Measurements from ENCODE around the gene CD79A. TPM values are rescaled to one million over a fixed set of nuclear protein-coding genes. Genes with fewer than 3 reads are reported as not detected.

Gene CD79A
- total RNA-seq, 2 donors from 2014 or later, result 3.9 to 13.7 TPM

DNA sequence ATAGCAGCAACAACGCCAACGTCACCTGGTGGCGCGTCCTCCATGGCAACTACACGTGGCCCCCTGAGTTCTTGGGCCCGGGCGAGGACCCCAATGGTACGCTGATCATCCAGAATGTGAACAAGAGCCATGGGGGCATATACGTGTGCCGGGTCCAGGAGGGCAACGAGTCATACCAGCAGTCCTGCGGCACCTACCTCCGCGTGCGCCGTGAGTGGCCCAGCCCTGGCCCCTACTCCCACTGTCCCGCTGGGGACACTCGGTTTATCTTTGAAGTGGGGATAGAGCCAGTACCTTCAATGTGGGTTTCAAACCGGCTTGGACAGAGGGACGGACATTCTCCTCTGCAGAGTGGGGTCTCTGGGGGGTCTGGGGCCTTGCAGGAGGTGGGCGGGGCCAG, 2.0 kb downstream of the CD79A start:
- intact Hi-C loops (cut with DNase I, micrococcal nuclease), result loop anchor here (10.0 kb wide), 2 partner anchors 56 to 76 kb away; partner anchors contain the start of gene RABAC1 (in 1 of the 2)
- no peak for ATAC-seq
- DNase-seq, result no peak

DNA sequence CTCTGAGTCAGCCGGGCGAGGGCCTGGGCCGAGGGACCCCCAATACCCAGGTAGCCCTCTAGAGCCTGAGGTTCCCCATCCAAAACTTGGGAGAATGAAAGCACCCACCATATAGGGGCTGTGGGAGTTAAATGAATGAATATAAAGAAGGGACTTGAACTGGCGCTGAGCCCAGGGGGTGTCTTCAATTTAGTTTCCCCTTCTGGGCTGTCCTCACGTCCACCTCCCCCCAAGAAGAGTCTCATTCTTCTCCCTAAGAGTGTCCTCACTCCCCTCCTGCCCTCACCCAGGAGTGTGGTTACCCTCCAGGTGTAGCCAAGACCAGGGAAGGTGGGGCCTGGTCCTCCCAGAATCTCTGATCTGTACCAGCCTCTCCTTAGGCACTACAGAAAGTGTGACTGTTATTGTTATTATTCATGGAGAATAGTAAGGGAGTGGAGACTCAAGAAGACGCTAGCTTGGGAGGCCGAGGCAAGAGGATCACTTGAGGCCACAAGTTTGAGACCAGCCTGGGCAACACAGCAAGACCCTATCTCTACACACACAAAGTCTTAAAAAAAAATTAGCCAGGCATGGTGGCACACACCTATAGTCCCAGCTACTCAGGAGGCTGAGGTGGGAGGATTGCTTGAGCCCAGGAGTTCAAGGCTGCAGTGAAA, 2.7 kb downstream of the CD79A start:
- ATAC-seq, result no peak
- intact Hi-C loops (cut with DNase I, micrococcal nuclease), result loop anchor here (10.0 kb wide), 2 partner anchors 55 to 75 kb away; partner anchors contain the start of gene RABAC1 (in 1 of the 2)
- no peak for DNase-seq

DNA sequence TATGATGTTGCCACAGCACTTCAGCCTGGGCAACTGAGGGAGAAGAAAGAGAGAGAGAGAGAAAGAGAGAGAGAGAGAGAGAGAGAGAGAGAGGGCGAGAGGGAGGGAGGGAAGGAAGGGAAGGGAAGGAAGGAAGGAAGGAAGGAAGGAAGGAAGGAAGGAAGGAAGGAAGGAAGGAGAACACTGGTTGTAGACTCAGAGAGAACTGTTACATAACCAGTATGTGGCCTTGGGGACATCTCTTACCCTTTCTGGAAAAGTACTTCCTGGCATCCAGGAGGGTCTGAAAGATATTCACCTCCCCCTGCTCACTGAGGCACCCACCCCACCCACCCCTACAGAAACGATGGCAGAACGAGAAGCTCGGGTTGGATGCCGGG, 3.2 kb downstream of the CD79A start:
- no peak for DNase-seq
- intact Hi-C loops (cut with DNase I, micrococcal nuclease), result no loop called here
- no peak for ATAC-seq

DNA sequence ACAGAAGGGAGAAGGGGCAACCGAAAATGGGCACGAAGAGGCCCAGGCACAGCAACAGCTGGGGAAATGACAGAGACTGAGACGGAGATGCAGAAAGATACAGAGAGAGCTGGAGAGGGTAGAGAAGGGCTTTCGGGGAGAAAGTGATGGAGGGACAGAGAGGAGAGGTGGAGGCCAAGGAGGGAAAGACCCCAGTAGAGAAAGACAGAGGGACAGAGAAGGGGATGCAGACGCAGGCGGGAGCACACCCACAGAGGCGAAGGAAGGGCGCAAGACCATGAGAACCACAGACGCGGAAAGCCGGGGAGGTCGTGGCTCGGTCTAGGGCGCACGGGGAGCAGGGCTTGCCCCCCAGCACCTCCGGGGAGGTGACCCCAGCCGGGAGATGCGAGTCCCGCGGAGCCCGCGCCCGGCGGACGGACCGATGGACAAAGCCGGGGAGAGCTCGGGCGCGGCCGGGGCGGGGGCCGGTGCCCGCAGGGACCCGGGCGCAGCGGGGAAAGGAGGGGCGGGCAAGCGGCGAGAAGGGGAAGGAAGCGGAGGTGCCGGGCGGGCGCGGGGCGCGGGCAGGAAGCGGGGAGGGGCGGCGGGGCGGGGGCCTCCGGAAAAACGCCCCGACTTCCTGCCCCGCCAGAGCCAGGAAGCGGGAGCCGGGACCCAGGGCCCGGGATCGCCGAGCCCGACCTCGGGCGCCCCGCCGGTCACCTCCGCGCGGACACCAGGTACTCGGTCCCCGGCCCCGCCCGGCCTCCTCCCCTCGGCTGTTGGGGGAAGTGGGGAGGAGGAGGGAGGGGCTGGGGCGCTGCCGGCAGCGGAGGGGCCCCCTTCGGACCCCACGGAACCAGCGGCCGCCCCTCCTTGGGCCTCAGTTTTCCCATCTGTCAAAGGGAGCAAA, 5.7 kb downstream of the CD79A start, which contains the start of gene ARHGEF1:
TSS of gene ARHGEF1 (plus strand) at position 617 of the 895 bp plus-strand sequence. CDS start 4,899 bp downstream, outside the sequence.
- ATAC-seq (peak; percentile 33), DNase-seq (peak; percentile 63 to 79)
- intact Hi-C loops (cut with DNase I, micrococcal nuclease), result no loop called here

DNA sequence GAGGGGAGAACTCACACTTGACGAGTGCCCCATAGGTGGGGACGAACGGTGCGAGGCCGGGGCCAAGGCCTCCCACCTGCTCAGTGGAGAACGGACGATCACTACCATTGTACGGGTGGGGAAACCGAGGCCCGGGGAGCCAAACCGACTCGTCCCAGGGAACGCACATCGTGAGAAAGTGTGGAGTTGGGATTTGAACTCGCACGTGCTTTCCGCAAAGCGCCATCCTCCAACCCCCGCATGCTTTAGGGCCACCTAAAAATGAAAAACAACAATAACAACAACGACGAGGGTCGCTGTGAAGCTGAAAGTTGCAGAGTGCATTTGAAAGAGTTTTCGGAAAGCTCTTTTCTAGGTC, 6.4 kb downstream of the CD79A start:
- ATAC-seq (peak; percentile 1), DNase-seq (peak in 1 of 2 donors; percentile 24)
- intact Hi-C loops (cut with DNase I, micrococcal nuclease), result no loop called here

DNA sequence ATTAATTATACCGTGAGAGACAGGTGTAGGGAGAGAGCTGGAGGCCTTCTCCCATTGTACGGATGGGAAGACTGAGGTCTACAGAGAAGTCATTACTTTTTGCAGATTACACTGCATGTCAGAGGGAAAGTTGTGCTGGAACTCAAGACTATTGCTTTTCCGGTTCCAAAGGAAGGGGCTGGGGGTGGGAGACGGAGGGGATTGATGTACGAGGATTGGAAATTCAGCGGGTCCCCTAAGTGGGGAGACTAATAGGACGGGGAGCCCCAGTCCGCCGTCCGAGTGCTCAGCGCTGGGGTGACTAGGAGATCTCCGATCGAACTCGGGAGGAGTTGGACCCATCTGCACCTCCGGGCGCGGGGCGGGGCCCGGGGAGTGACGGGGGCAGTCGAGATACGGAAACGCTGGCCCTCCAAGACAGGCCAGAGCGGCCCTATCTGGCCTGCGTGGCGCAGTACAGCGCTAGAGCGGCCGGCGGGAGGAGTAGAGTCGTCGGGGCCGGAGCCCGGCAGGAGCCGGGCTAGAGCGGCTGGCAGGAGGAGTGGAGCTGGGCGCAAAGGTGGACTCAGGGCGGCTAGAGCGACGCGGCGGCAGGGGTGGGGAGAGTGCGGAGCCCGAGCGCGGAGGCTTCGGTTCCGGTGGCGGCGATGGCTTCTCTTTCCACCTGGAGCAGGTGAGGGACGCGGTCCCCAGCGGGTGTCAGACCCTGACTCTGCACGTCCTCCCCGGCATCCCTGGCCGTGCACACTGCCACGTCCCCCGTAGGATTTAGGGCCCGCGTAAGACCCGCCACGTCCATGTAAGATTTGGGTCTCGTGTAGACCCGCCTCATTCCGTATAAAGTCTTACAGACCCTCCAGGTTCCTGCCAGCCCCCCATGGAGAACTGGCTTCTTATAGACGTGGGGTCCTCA, 7.0 kb downstream of the CD79A start:
- intact Hi-C loops (cut with DNase I, micrococcal nuclease), result no loop called here
- ATAC-seq (peak; percentile 88), DNase-seq (peak; percentile 96)

DNA sequence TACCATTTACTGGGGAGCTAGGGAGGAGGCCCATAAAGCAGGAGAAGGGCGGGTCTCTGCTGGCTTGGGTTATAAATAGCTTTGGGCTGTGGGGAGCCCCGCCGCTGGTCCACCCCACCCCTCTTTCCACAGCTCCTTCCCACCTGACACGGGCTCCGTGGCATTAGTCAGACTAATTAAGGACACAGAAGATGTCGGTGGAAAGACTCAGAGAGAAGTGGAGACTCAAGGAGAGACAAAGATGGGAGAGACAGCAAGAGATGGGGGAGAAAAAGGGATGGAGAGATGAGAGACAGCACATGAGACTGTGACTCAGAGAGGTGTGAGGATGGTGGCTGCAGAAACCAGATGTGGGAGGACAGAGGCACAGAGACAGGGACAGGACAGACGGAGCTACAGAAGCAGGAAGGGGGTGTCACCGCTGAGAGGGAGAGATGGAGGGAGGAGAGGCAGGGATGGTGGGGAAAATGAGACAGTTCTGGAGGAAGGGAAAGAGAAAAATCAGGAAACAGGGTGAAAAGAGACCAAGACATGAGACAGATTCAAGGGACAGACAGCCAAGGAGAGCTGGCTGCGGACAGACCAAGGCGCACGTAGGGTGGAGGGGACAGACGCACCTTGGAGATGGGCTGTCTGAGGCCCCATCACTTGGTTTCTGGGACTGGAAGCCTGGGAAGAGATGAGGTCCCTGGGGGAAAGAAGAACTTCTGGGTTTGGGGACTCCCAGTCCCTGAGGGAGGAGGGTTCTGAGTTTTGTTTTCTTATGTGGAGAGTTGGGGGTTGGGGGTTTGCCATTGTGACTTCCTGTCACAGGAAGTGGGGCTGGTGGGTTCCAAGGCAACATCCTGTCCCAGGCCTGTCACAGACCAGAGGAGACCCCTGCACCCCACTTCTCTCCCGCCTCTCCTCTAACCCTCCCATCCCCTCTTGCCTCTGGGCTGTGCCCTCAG, 10.0 kb downstream of the CD79A start:
- ATAC-seq, result no peak
- DNase-seq, result peak in 1 of 2 donors; percentile 41
- intact Hi-C loops (cut with DNase I, micrococcal nuclease), result no loop called here

DNA sequence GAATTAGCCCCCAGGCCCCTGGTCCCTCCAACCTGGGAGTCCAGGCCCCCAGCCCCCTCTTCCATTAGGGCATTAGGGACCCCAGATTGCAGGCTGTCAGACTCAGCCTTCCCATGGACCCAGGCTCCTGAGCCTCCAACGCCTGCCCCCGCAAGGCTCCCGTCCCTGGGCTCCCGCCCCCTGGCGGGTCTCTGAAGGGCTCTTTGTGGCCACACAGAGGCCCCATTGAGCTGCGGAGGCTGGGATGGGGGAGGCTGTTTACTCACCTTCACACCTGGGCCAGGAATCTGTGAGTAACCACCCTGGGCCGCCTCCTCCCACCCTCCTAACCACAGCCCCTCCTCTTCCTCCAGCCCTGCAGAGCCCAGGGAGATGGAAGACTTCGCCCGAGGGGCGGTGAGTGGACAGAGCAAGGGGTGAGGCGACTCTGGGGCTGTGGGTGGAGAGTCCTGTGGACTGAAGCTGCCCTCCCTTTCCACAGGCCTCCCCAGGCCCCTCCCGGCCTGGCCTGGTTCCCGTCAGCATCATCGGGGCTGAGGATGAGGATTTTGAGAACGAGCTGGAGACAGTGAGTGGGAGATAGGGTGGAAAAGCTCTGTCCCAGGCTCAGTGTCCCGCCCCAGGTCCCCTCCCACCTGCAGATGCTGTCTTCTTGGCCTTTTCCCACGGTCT, 10.8 kb downstream of the CD79A start:
- DNase-seq, result peak; percentile 73 to 79
- intact Hi-C loops (cut with DNase I, micrococcal nuclease), result no loop called here
- peak; percentile 39 for ATAC-seq

DNA sequence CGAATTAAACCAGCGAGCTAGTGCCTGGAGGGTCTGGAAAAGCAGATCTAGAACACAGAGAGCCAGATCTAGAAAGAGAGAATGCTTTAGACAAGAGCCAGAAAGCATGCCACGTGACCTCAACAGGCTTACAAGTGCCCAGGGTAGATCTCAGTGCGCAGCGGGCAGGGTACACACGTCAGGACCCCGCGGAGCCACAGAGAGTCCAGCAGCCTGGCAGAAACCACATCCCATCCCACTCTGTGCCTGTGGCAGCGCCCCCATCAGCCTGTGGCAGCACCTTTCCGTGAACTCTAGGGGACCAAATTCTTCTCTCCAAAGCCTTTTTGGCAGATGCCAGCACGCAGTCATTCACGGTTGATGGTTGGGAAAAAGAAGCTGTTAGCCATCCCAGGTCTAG, 11.8 kb downstream of the CD79A start:
- intact Hi-C loops (cut with DNase I, micrococcal nuclease), result no loop called here
- no peak for DNase-seq
- ATAC-seq, result no peak

DNA sequence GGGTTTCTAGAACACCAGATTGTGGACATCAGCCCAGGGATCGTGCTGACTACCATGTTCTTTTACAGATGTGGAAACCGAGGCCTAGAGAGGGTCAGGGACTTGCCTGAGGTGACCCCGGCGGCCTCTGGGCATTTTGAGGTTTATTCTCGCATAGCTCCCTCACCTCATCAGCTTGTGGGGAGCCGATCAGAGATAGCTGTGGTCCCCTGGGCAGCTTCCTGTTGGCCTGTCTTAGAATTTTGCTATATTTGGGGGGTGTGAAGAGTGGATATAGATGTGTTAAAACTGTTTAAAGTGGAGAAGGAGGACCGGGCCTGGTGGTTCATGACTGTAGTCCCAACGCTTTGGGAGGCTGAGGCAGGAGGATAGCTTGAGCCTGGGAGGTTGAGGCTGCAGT, 12.8 kb downstream of the CD79A start:
- intact Hi-C loops (cut with DNase I, micrococcal nuclease), result no loop called here
- no peak for DNase-seq
- ATAC-seq, result no peak

DNA sequence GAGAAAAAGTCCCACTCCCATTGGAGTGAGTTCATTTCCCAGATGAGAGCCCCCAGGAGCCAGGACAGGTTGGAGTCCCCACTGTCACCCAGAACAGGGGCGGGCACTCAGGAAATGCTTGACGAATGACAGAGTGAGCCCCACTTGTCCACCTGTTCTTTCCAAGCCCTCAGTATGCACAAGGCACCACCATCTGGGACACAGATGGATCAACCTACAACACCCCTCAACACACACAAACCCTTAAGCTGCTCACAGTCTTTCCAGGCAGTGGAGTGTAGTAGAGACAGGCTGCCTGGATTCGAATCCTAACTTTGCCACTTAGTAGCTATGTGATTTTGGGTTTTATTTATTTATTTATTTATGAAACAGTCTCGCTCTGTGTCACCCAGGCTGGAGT, 13.9 kb downstream of the CD79A start:
- intact Hi-C loops (cut with DNase I, micrococcal nuclease), result no loop called here
- ATAC-seq, result no peak
- no peak for DNase-seq

DNA sequence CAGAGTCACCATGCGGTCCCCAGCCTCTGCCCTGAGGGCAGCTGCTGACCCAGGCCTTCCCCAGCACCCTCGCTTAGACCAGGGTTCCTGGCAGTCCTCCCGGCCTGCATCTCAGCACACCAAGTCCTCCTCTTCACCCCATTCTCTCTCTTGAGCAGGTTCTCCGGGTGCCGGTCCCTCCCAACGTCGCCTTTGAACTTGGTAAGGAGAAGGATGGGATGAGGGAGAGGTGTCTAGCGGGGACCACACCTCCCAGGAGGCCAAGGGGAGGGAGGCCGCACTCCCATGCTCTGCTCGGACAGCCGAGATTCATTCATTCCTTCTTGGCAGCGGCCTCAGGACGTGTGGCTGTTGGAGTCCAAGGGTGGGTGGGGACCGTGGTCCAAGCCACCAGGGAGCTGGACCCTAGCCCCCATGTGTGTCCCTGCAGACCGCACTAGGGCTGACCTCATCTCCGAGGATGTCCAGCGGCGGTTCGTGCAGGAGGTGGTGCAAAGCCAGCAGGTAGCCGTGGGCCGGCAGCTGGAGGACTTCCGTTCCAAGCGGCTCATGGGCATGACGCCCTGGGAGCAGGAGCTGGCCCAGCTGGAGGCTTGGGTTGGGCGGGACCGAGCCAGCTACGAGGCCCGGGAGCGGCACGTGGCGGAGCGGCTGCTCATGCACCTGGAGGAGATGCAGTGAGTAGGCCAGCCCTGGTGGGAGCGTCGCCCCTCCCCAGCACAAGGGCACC, 15.3 kb downstream of the CD79A start:
- intact Hi-C loops (cut with DNase I, micrococcal nuclease), result no loop called here
- DNase-seq, result no peak
- no peak for ATAC-seq

DNA sequence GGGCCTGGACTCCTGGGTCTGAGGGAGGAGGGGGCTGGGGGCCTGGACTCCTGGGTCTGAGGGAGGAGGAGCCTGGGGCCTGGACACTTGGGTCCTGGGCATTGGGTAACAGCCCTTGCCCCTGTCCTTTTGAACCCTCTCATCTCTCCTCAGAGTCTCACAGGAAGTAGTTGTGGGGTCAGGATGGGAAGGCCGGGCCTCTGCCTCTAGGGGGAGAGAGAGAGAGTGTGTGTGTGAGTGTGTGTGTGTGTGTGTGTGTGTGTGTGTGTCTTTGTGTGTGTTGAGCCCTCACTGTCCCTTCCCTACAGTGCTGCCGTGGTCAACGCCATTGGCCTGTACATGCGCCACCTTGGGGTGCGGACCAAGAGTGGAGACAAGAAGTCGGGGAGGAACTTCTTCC, 16.8 kb downstream of the CD79A start:
- DNase-seq, result no peak
- intact Hi-C loops (cut with DNase I, micrococcal nuclease), result no loop called here
- ATAC-seq, result peak; percentile 29

DNA sequence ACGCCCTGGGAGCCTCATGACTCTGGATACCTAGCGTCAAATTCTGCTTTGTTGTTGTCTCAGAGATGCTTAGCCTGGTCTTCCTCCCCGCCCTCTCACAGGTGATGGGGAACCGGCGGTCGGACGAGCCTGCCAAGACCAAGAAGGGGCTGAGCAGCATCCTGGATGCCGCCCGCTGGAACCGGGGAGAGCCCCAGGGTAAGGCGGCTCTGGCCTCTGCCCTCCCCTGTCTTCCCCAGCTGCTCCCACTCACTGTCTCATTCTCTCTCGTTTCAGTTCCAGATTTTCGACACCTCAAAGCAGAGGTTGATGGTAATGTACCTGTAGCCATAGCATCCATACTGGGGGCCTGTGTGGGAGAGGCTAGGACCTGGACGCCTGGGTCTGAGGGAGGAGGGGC, 17.3 kb downstream of the CD79A start:
- intact Hi-C loops (cut with DNase I, micrococcal nuclease), result no loop called here
- ATAC-seq (no peak), DNase-seq (no peak)

DNA sequence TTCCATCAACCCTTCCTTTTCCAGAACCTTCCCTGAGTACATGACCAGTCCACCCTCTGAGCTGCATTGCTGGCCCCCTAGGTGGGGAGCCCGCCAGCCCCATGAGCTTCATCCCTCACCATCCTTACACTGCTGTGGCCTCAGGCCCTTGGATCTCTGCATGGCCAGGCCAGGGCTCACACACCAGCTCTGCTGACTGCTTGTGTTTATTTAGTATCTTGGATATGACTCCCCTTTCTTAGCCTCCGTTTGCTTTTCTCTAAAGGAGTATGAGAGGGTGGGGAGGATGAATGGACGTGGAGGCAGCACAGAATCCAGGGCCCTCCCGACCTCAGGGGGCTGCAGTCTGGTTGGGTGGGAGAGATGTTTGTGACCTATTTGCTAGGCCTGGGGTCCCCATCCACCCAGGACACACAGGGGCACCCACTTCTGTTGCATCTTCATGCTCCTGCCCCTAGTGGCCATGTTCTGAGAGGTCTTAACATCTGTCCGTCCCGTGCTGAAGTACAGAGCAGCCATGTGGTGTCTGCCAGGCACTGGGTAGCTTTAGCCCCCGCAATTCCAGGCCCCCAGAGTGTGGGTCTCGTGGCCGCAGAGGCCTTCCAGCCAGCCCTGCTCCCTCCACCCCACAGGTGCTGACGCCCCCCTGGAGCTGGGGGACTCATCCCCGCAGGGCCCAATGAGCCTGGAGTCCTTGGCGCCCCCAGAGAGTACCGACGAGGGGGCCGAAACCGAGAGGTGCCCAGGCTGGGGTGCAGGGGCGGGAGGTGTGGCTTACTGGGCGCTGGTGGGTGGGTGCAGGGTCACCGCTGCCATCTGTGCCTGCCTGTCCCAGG, 18.9 kb downstream of the CD79A start:
- DNase-seq, result no peak
- intact Hi-C loops (cut with DNase I, micrococcal nuclease), result no loop called here
- ATAC-seq, result no peak

DNA sequence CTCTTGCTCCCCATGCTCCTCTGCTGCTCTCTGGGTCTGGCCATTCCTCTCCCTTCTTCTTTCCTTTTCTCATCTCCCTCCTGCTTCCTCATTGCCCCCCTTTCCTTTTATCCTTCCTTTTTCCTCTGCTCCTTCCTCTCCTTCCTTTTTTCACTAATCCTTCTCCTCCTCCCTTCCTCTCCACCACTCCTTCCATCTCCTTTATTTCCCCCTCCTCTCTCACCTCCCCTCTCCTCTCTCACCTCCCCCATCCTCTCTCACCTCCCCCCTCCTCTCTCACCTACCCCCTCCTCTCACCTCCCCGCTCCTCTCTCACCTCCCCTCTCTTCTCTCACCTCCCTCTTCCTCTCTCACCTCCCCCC, 19.5 kb downstream of the CD79A start:
- intact Hi-C loops (cut with DNase I, micrococcal nuclease), result no loop called here
- ATAC-seq, result no peak
- DNase-seq, result no peak
